ENCODE results near the gene GYG2.
A peak's percentile ranks its signal among the peaks of the same experiment; 100 is the strongest.
"Not testable (repeated sequence)": the region's sequence is repeated elsewhere in the genome, so short reads cannot be mapped to it uniquely, and the experiment has no call there.

GRCh38 chrX:2889706-2890490 is 61.2 kb downstream of the GYG2 start:
- TF ChIP-seq, protein P1, sequence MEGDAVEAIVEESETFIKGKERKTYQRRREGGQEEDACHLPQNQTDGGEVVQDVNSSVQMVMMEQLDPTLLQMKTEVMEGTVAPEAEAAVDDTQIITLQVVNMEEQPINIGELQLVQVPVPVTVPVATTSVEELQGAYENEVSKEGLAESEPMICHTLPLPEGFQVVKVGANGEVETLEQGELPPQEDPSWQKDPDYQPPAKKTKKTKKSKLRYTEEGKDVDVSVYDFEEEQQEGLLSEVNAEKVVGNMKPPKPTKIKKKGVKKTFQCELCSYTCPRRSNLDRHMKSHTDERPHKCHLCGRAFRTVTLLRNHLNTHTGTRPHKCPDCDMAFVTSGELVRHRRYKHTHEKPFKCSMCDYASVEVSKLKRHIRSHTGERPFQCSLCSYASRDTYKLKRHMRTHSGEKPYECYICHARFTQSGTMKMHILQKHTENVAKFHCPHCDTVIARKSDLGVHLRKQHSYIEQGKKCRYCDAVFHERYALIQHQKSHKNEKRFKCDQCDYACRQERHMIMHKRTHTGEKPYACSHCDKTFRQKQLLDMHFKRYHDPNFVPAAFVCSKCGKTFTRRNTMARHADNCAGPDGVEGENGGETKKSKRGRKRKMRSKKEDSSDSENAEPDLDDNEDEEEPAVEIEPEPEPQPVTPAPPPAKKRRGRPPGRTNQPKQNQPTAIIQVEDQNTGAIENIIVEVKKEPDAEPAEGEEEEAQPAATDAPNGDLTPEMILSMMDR (conservative IDR thresholded peaks at IDR 0.05 in 1 of 2, IDR thresholded peaks at IDR 0.05 in 1 of 2; ENCODE audit: low read depth in 1 of 2, low read length in 2 of 2) = peak in 1 of 2 donors; percentile 23
- not testable (repeated sequence) for TF ChIP-seq EZH2 (IDR thresholded peaks at IDR 0.05; ENCODE audit: low read length, missing control alignments)
